Measurements from ENCODE around the gene ZNF524.

The ZNF524 gene

DNA sequence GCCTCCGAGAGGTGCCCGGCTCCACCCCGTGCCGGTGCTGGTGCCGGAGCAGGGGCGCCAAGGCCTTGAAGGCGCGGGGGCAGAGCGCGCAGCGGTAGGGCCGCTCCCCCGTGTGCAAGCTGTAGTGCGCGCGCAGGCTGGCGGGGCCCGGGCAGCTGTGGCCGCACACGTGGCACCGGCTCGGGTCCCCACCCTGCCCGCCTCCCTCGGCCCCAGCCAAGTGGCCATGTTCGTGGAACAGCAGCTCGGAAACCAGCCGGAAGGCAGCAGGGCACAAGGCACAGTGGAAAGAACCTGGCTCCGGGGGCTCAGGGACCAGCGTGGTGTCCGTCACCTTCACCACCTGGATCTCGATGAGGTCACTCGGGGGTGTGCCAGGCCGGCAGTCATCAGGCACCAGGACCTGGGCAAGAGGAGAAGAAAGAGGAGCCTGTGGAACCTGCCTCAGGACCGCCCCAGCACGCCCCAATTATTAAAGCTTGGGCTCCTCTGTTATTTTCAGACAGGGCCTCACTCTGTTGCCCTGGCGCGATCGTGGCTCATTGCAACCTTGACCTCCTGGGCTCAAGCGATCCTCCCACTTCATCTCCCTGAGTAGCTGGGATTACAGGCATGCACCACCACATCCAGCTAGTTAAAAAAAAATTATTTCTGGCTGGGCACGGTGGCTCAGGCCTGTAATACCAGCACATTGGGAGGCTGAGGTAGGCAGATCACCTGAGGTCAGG, 22.3 kb downstream of the ZNF524 start:
- TF ChIP-seq, protein P1, sequence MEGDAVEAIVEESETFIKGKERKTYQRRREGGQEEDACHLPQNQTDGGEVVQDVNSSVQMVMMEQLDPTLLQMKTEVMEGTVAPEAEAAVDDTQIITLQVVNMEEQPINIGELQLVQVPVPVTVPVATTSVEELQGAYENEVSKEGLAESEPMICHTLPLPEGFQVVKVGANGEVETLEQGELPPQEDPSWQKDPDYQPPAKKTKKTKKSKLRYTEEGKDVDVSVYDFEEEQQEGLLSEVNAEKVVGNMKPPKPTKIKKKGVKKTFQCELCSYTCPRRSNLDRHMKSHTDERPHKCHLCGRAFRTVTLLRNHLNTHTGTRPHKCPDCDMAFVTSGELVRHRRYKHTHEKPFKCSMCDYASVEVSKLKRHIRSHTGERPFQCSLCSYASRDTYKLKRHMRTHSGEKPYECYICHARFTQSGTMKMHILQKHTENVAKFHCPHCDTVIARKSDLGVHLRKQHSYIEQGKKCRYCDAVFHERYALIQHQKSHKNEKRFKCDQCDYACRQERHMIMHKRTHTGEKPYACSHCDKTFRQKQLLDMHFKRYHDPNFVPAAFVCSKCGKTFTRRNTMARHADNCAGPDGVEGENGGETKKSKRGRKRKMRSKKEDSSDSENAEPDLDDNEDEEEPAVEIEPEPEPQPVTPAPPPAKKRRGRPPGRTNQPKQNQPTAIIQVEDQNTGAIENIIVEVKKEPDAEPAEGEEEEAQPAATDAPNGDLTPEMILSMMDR (IDR thresholded peaks at IDR 0.05; ENCODE audit: borderline replicate concordance, insufficient read depth, low read depth, low read length): no peak
- H3K4me3 ChIP-seq (ENCODE audit: low read depth, low read length): no peak overlapping the region

DNA sequence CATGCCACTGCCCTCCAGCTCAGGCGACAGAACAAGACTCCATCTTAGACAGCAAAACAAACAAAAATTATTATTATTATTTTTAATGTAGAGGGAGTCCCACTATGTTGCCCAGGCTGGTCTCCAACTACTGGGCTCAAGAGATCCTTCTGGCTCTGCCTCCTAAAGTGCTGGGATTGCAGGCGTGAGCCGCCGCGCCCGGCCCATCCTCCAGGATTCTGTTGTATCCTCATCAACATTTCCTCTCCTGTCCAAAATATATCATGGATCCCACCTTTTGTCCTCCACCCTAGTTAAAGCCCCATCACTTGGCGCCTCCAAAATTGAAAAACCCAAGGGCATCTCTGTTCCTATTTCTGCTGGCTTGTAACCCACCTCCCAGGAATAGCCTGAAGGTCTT, 23.0 kb downstream of the ZNF524 start:
- TF ChIP-seq, protein P1 (IDR thresholded peaks at IDR 0.05; ENCODE audit: borderline replicate concordance, insufficient read depth, low read depth, low read length): no peak
- no peak overlapping the region for H3K4me3 ChIP-seq (ENCODE audit: low read depth, low read length)

DNA sequence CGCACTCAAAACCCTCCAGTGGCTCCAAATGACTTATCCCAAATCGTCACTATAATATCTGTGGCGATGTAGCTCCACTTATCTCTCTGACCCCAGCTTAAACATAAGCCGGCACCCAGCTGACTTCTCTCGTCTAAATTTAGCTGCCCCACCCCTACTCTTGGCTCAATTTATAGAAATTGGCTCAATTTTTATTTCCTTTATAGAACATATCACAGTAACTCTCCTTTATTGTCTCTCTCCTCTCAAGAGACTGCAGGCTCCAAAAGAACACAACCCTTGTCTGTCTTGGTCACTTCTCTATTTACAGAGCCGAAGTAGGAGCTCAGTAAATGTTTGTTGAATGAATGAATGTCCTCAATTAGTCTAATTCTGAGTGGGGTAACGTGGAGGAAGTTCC, 23.5 kb downstream of the ZNF524 start:
- TF ChIP-seq, protein P1 (IDR thresholded peaks at IDR 0.05; ENCODE audit: borderline replicate concordance, insufficient read depth, low read depth, low read length): no peak
- H3K4me3 ChIP-seq (ENCODE audit: low read depth, low read length): no peak overlapping the region

DNA sequence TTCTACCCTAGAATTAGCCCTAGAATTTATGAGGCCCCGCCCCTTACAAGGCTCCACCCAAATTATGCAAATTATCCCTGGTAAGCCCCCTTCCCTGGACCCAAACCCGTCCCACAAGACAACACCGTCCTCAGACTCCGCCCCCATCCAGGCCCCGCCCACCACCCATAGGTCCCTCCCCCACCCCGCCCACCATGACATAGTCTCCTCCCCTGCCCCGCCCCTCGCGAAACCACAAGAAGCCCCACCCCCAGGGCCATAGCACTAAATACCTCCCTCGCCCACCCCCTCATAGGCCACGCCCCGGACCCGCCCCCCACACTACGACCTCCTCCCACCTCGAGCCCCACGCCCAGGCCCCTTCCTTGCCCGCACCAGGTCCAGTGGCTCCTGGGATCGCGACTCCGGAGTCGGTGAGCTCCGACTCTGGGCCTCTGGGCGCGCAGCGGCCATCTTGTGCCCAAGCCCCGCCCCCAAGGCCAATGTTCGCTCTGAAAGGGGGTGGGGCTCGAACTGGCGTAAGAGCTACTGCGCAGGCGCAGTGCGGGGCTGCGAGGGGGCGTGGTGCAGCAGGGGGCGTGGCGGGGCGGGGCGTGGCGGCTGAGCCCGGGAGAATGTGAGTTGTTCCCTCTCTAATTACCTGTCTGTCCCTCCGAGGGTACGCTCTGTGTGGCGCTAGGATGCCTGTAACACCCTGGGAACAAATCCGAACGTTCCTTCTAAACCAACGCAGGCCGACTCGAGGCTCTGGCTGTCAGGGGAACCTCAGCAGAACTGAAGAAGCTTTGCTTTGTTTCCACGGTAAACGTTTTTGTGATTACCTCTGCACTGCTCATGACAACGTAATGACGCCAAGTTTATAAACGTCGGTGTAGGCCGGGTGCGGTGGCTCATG, 24.3 kb downstream of the ZNF524 start, which contains the start of gene ZNF784:
Gene ZNF784 (minus strand): TSS at position 458 of the 895 bp plus-strand sequence. CDS start 5 bp downstream, at position 453.
- TF ChIP-seq, protein P1 (IDR thresholded peaks at IDR 0.05; ENCODE audit: borderline replicate concordance, insufficient read depth, low read depth, low read length): no peak

DNA sequence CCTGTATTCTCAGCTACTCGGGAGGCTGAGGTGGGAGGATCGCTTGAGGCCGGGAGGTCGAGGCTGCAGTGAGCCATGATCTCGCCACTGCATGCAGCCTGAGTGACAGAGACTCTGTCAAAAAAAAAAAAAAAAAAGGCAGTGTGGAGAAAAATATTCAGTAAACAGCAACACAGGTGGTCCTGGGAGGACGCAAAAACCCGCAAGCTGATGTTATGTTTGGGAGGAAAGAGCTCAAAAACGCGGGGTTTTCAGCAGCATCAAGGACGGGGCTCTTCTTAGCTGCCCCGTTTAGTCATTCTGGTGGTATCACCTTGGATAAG, 24.9 kb downstream of the ZNF524 start:
- no peak overlapping the region for H3K4me3 ChIP-seq (ENCODE audit: low read depth, low read length)
- TF ChIP-seq, protein P1 (IDR thresholded peaks at IDR 0.05; ENCODE audit: borderline replicate concordance, insufficient read depth, low read depth, low read length): no peak

More for the DNA sequence above, 24.3 kb downstream of the ZNF524 start, which contains the start of gene ZNF784:
- H3K4me3 ChIP-seq (ENCODE audit: low read depth, low read length): peak within 1 kb of the TSS; percentile 43

DNA sequence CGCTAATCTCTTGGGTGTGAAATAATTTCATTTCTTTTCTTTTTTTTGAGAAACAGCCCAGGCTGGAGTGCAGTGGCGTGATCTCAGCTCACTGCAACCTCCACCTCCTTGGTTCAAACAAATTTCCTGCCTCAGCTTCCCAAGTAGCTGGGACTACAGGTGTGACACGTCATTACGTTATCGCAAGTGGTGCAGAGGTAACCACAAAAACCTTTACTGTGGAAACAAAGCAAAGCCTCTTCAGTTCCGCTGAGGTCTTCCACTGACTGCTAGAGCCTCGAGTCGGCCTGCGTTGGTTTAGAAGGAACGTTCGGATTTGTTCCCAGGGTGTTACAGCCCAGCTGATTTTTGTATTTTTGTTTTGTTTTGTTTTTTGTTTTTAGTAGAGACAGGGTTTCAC, 26.3 kb downstream of the ZNF524 start:
- TF ChIP-seq, protein P1 (IDR thresholded peaks at IDR 0.05; ENCODE audit: borderline replicate concordance, insufficient read depth, low read depth, low read length): no peak
- no peak overlapping the region for H3K4me3 ChIP-seq (ENCODE audit: low read depth, low read length)

Data from GM12875 (cell line).